K562 (cell line): ENCODE results near the gene FBXL12. TPM values are rescaled to one million over a fixed set of nuclear protein-coding genes. Genes with fewer than 3 reads are reported as not detected.

Experiments
- ARHGAP35 ChIP-seq: fragments of 450-650 bp; IDR thresholded peaks from 2 replicates; pipeline ENCODE4 v1.6.1; 2018; ENCODE audit not compliant: partially characterized antibody
- CBX3 ChIP-seq, 2 experiments: IDR thresholded peaks; 1 replicate in 1 of 2; 2 replicates in 1 of 2; pipeline ENCODE4 v1.6.1; 2012; ENCODE audit warnings: inconsistent platforms in 2 of 2, low read length in 2 of 2, borderline replicate concordance in 1 of 2, control low read depth in 1 of 2
- E2F1 ChIP-seq: sonication (generic); formaldehyde crosslinking; IDR thresholded peaks from 2 replicates; pipeline ENCODE4 v1.8.1; 2023; ENCODE audit warnings: mild to moderate bottlenecking, missing genetic modification reagents, moderate library complexity
- E2F8 ChIP-seq: fragments of 450-650 bp; IDR thresholded peaks from 2 replicates; pipeline ENCODE4 v1.7.1; 2018; ENCODE audit warnings: mild to moderate bottlenecking, low read depth; ENCODE audit not compliant: partially characterized antibody
- EP400 ChIP-seq: fragments of 450-650 bp; IDR thresholded peaks from 2 replicates; pipeline ENCODE4 v1.6.1; 2017; ENCODE audit warnings: antibody characterized with exemption, mild to moderate bottlenecking, moderate library complexity
- HDAC2 ChIP-seq: fragments of 450-650 bp; IDR thresholded peaks from 2 replicates; pipeline ENCODE4 v1.6.1; 2016; ENCODE audit warnings: mild to moderate bottlenecking
- HINFP ChIP-seq: fragments of 450-650 bp; conservative IDR thresholded peaks from 2 replicates; pipeline ENCODE4 v1.6.1; 2016; ENCODE audit warnings: missing genetic modification characterization, low read depth, mild to moderate bottlenecking, control low read depth, missing compliant biosample characterization
- LARP7 ChIP-seq: fragments of 450-650 bp; IDR thresholded peaks from 2 replicates; pipeline ENCODE4 v1.6.1; 2016
- NONO ChIP-seq, 2 experiments: fragments of 200-400 bp in 1 of 2; fragments of 450-650 bp in 1 of 2; formaldehyde crosslinking in 1 of 2; IDR thresholded peaks; 2 replicates each; pipeline ENCODE4 v1.6.1; 2017; ENCODE audit warnings: low read depth in 2 of 2, mild to moderate bottlenecking in 2 of 2, moderate library complexity in 2 of 2, low read length in 1 of 2
- SMARCE1 ChIP-seq: fragments of 450-650 bp; IDR thresholded peaks from 2 replicates; pipeline ENCODE4 v1.7.1; 2016; ENCODE audit warnings: mild to moderate bottlenecking
- THAP12 ChIP-seq: fragments of 250-450 bp; sonication (Bioruptor Pico); IDR thresholded peaks from 2 replicates; pipeline ENCODE4 v1.9.0; 2021; ENCODE audit warnings: mild to moderate bottlenecking, inconsistent platforms
- TRIM28 ChIP-seq: fragments of 450-650 bp; IDR thresholded peaks from 2 replicates; pipeline ENCODE4 v1.6.1; 2017
- ZZZ3 ChIP-seq: fragments of 450-650 bp; IDR thresholded peaks from 2 replicates; pipeline ENCODE4 v1.6.1; 2016; ENCODE audit warnings: antibody characterized with exemption, mild to moderate bottlenecking, moderate library complexity
- polyA plus RNA-seq, 8 experiments: library from polyadenylated mRNA; depleted of rRNA in 4 of 8; stranded (reverse) in 5 of 8; unstranded in 3 of 8; fragments of >200 nt; fragmentation: Nextera tagmentation in 2 of 8; fragmentation: Illumina TruSeq in 1 of 8; extraction: Ambion mirVana in 2 of 8; extraction: Trizol in 1 of 8; gene quantifications; 2 replicates each; pipeline versions ENCODE4 v1.2.1 to v1.2.3, GENCODE V29; 2011 to 2014; ENCODE audit warnings: inconsistent platforms in 1 of 8, missing spikeins in 1 of 8
- total RNA-seq, 7 experiments: library from RNA; depleted of rRNA in 6 of 7; stranded (reverse); fragments of >200 nt in 6 of 7; fragmentation: Illumina TruSeq in 2 of 7; extraction: Trizol in 2 of 7; gene quantifications; 2 replicates each; pipeline versions ENCODE4 v1.2.1 to v1.2.3, GENCODE V29; 2011 to 2021; ENCODE audit warnings: low replicate concordance in 1 of 7
- TF ChIP-seq, protein P1 (sequence below): fragments of 450-650 bp; IDR thresholded peaks from 2 replicates; pipeline ENCODE4 v1.6.1; 2017; ENCODE audit warnings: mild to moderate bottlenecking, moderate library complexity
- TF ChIP-seq, protein P2 (sequence below): fragments of 450-650 bp; IDR thresholded peaks from 2 replicates; pipeline ENCODE4 v1.6.1; 2014; ENCODE audit warnings: low read depth, mild to moderate bottlenecking, moderate library complexity, borderline replicate concordance

FBXL12 gene
- total and polyA plus RNA-seq, 9 of the 15 experiments (the other 6 are each of a cell fraction or from before 2014, with no cell fraction given): 2.7 to 40.5 (median 26.5) TPM

GRCh38 chr19:9785367-9786331 lies 33.2 kb downstream of the FBXL12 start (continued):
- no peak; the same call in 1 of the 2 replicates for TF ChIP-seq LARP7
- no peak for TF ChIP-seq CBX3 (IDR thresholded peaks at IDR 0.05; ENCODE audit: borderline replicate concordance in 1 of 2, low read length in 2 of 2)
- peak; percentile 43 for TF ChIP-seq E2F8
- no peak for TF ChIP-seq ZZZ3
- no peak for TF ChIP-seq E2F1 (CRISPR knock-in tag)
- peak; percentile 67; the same call in 1 of the 2 replicates for TF ChIP-seq HDAC2
- TF ChIP-seq THAP12 (CRISPR knock-in tag): peak; percentile 26; the same call in 1 of the 2 replicates
- TF ChIP-seq TRIM28: 0 out of 2 replicates have a peak, but pooled peaks have one; percentile 52
- TF ChIP-seq HINFP (tag): peak; percentile 81
- TF ChIP-seq, protein P1, sequence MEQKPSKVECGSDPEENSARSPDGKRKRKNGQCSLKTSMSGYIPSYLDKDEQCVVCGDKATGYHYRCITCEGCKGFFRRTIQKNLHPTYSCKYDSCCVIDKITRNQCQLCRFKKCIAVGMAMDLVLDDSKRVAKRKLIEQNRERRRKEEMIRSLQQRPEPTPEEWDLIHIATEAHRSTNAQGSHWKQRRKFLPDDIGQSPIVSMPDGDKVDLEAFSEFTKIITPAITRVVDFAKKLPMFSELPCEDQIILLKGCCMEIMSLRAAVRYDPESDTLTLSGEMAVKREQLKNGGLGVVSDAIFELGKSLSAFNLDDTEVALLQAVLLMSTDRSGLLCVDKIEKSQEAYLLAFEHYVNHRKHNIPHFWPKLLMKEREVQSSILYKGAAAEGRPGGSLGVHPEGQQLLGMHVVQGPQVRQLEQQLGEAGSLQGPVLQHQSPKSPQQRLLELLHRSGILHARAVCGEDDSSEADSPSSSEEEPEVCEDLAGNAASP: no peak
- peak; percentile 36; the same call in 1 of the 2 replicates for TF ChIP-seq SMARCE1
- TF ChIP-seq, protein P2, sequence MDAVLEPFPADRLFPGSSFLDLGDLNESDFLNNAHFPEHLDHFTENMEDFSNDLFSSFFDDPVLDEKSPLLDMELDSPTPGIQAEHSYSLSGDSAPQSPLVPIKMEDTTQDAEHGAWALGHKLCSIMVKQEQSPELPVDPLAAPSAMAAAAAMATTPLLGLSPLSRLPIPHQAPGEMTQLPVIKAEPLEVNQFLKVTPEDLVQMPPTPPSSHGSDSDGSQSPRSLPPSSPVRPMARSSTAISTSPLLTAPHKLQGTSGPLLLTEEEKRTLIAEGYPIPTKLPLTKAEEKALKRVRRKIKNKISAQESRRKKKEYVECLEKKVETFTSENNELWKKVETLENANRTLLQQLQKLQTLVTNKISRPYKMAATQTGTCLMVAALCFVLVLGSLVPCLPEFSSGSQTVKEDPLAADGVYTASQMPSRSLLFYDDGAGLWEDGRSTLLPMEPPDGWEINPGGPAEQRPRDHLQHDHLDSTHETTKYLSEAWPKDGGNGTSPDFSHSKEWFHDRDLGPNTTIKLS: peak; percentile 32; the same call in 1 of the 2 replicates
- peak in 1 of 2 experiments; percentile 41; a peak in 1 of 4 replicates for TF ChIP-seq NONO (IDR thresholded peaks at IDR 0.05; ENCODE audit: low read depth in 2 of 2, low read length in 1 of 2)
- peak; percentile 69 for TF ChIP-seq EP400
- no peak for TF ChIP-seq ARHGAP35
